Kidney (tissue), 14 donors: ENCODE data around the gene GDPD5. TPM values are rescaled to one million over a fixed set of nuclear protein-coding genes. Genes with fewer than 3 reads are reported as not detected.

ENCODE experiments used
- DNase-seq, 5 donors: peaks; one replicate each; pipeline ENCODE4 v3.0.0-alpha.2; 2013 to 2020
- FAIRE-seq: peaks from 2 replicates; lab custom pipeline; 2012; peaks lifted over from hg19 to GRCh38; lab: Jason Lieb, UNC
- H3K27ac ChIP-seq, 2 donors: one replicate each; pipeline ENCODE4 v1.7.0; 2013; ENCODE audit warnings: low read depth in 2 of 2, low read length in 2 of 2, inconsistent platforms in 1 of 2
- H3K27me3 ChIP-seq: one replicate; pipeline ENCODE4 v1.7.1; 2013; ENCODE audit warnings: low read length, inconsistent platforms; ENCODE audit not compliant: control insufficient read depth, insufficient read depth
- H3K36me3 ChIP-seq, 3 donors: one replicate each; pipeline versions ENCODE4 v1.7.0 to v1.7.1; 2013; ENCODE audit warnings: low read length in 3 of 3, control low read depth in 1 of 3, inconsistent platforms in 1 of 3; ENCODE audit not compliant: insufficient read depth in 3 of 3, control insufficient read depth in 2 of 3
- H3K4me1 ChIP-seq, 3 donors: one replicate each; pipeline versions ENCODE4 v1.7.0 to v1.7.1; 2013; ENCODE audit warnings: low read length in 3 of 3, inconsistent platforms in 1 of 3, low read depth in 1 of 3; ENCODE audit not compliant: control insufficient read depth in 2 of 3, insufficient read depth in 2 of 3
- H3K4me3 ChIP-seq, 3 donors: one replicate each; pipeline versions ENCODE4 v1.7.0 to v1.8.1; 2013; ENCODE audit warnings: low read length in 3 of 3, control low read depth in 1 of 3, inconsistent platforms in 1 of 3
- H3K9ac ChIP-seq, 3 donors: one replicate each; pipeline versions ENCODE4 v1.7.0 to v1.7.1; 2013; ENCODE audit warnings: low read length in 3 of 3, control low read depth in 1 of 3, inconsistent platforms in 1 of 3
- H3K9me3 ChIP-seq, 3 donors: one replicate each; pipeline versions ENCODE4 v1.7.0 to v1.7.1; 2013; ENCODE audit warnings: low read length in 3 of 3, control low read depth in 1 of 3, inconsistent platforms in 1 of 3; ENCODE audit not compliant: control insufficient read depth in 2 of 3, insufficient read depth in 1 of 3
- intact Hi-C: fragments of 100-400 bp; cut with DNase I; formaldehyde crosslinking; loops from one replicate; pipeline ENCODE4 v1.11.1; 2022
- polyA plus RNA-seq: library from polyadenylated mRNA; stranded (reverse); fragments of 350-450 nt; fragmentation: Illumina TruSeq; extraction: RNeasy Lipid Tissue Mini Kit (QIAGEN cat#74804); gene quantifications from one replicate; pipeline ENCODE4 v1.2.3, GENCODE V29; 2014; ENCODE audit warnings: low read depth, low replicate concordance; ENCODE audit not compliant: insufficient read depth
- total RNA-seq: library from RNA; stranded (reverse); fragmentation: NEBNext Ultra II Directional; extraction: Animal tissue kit (Norgen Biotek cat#: 25700); gene quantifications from one replicate; pipeline ENCODE4 v1.2.1, GENCODE V29; 2021
- TF ChIP-seq, protein P1 (sequence below): IDR thresholded peaks from 3 replicates; pipeline ENCODE4 v1.5.1; 2012; ENCODE audit warnings: mild to moderate bottlenecking, moderate library complexity, borderline replicate concordance; ENCODE audit not compliant: insufficient read depth; ENCODE audit errors: extremely low read depth
- donor health status: control.
- donor health status: control.
- donor health status: control.
- donor health status: control.
- donor health status: control.
- donor health status: DM: yes; HTN: yes; CAD: no.
- donor health status: Normal renal cell carcinoma (clear cell type).

The GDPD5 gene
- total and polyA plus RNA-seq, 2 donors from 2014 or later = 3.9 to 11.4 TPM

DNA sequence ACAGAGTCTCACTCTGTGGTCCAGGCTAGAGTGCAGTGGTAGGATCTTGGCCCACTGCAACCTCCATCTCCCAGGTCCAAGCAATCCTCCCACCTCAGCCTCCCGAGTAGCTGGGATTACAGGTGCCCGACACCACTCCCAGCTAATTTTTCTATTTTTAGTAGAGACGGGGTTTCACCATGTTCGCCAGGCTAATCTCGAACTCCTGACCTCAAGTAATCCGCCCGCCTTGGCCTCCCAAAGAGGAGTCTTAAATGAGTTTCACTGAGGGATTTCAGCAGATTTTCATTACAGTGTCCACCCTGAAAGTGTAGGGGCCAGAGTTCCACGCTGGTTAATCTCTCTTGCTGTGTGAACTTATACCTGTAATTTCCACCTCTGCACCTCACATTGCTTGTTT, 126.8 kb downstream of the GDPD5 start:
- peaks cover 0 to 4% (median 0%) of the 10 kb centered on the region in 3 donors for H3K4me1 ChIP-seq
- no peak for DNase-seq
- peak overlapping the region in 1 of 3 donors; percentile 95 for H3K4me3 ChIP-seq
- H3K9ac ChIP-seq = no peak overlapping the region
- intact Hi-C loops = no loop called here
- TF ChIP-seq, protein P1, sequence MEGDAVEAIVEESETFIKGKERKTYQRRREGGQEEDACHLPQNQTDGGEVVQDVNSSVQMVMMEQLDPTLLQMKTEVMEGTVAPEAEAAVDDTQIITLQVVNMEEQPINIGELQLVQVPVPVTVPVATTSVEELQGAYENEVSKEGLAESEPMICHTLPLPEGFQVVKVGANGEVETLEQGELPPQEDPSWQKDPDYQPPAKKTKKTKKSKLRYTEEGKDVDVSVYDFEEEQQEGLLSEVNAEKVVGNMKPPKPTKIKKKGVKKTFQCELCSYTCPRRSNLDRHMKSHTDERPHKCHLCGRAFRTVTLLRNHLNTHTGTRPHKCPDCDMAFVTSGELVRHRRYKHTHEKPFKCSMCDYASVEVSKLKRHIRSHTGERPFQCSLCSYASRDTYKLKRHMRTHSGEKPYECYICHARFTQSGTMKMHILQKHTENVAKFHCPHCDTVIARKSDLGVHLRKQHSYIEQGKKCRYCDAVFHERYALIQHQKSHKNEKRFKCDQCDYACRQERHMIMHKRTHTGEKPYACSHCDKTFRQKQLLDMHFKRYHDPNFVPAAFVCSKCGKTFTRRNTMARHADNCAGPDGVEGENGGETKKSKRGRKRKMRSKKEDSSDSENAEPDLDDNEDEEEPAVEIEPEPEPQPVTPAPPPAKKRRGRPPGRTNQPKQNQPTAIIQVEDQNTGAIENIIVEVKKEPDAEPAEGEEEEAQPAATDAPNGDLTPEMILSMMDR = no peak
- peaks cover 14 to 30% (median 18%) of the 10 kb centered on the region in 3 donors for H3K36me3 ChIP-seq
- no peaks in the 10 kb centered on the region for H3K27me3 ChIP-seq
- H3K9me3 ChIP-seq = no peaks in the 10 kb centered on the region
- H3K27ac ChIP-seq = peak overlapping the region in 1 of 2 donors; percentile 95
- FAIRE-seq = no peak

DNA sequence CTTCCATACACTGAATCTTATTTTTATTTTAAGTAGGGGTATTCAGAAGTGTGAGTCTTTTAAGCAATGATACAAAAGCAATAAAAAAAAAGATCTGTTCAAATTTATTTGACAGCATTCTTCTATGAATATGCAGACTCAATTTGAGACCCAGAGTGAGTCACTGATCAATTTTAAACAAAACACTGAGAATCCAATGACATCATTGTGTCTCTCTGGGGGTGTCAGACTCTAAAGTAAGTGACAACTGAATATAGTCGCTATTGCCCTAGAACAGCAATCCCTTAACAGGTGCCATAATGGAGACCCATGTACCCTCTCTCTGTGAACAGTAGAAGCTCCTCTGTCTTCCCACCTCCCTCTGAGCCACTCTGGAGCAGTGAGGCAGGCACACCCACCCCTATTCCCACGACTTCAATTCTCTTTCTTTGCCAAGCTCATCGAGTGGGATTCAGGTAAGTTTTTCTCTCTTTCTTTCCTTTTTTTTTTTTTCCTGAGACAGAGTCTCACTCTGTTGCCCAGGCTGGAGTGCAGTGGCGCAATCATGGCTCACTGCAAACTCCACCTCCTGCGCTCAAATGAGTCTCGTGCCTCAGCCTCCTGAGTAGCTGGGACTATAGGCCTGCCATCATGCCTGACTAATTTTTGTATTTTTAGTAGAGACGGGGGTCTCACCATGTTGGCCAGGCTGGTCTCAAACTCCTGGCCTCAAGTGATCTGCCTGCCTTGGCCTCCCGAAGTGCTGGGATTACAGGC, 131.5 kb downstream of the GDPD5 start:
- DNase-seq (no peak), FAIRE-seq (no peak)
- H3K9me3 ChIP-seq = no peaks in the 10 kb centered on the region
- no peak overlapping the region for H3K27ac ChIP-seq
- TF ChIP-seq, protein P1 = no peak
- H3K27me3 ChIP-seq = no peaks in the 10 kb centered on the region
- H3K4me3 ChIP-seq = no peak overlapping the region
- no peaks in the 10 kb centered on the region for H3K4me1 ChIP-seq
- no peak overlapping the region for H3K9ac ChIP-seq
- intact Hi-C loops = no loop called here
- no peaks in the 10 kb centered on the region for H3K36me3 ChIP-seq

DNA sequence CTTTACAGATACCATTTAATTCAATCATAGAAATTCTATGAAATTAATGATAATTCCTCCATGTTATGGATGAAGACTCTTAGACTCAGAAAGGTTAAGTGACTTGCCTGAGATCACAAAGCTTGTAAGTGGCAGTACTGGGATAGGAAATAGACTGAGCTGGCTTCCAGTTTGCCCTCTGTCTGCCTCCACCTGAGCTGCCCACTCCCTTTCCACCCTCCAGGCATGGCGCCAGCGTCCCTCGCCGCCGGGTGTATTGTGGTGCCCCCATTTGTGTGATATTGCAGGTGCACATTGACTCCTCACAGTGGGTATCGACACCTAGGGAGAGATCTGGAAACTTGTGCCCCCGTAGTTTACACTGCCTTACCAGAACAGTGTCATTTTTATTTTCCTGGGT, 135.8 kb downstream of the GDPD5 start:
- H3K4me1 ChIP-seq = peaks cover 0 to 3% (median 0%) of the 10 kb centered on the region in 3 donors
- H3K4me3 ChIP-seq = no peak overlapping the region
- H3K27me3 ChIP-seq = no peaks in the 10 kb centered on the region
- DNase-seq = no peak
- no peak overlapping the region for H3K9ac ChIP-seq
- no peaks in the 10 kb centered on the region for H3K36me3 ChIP-seq
- TF ChIP-seq, protein P1 = no peak
- no peaks in the 10 kb centered on the region for H3K9me3 ChIP-seq
- no peak for FAIRE-seq
- intact Hi-C loops = loop anchor here (10.0 kb wide), 1 partner anchor 55 kb away; no protein-coding TSS in a partner anchor
- H3K27ac ChIP-seq = no peak overlapping the region

DNA sequence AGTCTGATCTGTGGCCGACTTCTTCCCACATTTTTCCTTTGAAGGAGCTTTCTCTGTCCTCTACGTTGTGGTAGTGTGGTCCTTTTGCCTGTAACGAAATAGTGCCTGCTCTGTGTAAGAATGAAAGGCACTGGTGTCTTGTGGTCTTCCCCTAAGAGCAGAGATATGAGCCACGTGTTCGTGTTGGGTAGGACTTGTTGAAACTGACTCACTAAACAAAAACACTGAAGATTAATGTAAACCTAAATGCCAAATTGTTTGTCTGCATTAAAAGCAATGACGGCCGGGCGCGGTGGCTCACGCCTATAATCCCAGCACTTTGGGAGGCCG, 136.5 kb downstream of the GDPD5 start:
- DNase-seq = no peak
- H3K27ac ChIP-seq = no peak overlapping the region
- intact Hi-C loops = loop anchor here (10.0 kb wide), 1 partner anchor 54 kb away; no protein-coding TSS in a partner anchor

More for the DNA sequence above, 136.5 kb downstream of the GDPD5 start:
- Histone ChIP-seq H3K36me3 (no peaks in the 10 kb centered on the region), H3K27me3 (no peaks in the 10 kb centered on the region), H3K4me3 (no peak overlapping the region), H3K9ac (no peak overlapping the region), H3K9me3 (no peaks in the 10 kb centered on the region), H3K4me1 (peaks cover 0 to 3% (median 0%) of the 10 kb centered on the region in 3 donors)
- TF ChIP-seq, protein P1 = no peak
- no peak for FAIRE-seq
